Measurements from ENCODE around the gene TUBG2. TPM values are rescaled to one million over a fixed set of nuclear protein-coding genes. Genes with fewer than 3 reads are reported as not detected.

The TUBG2 gene
- total RNA-seq, 1 donor from 2014 or later = 22.1 TPM

DNA sequence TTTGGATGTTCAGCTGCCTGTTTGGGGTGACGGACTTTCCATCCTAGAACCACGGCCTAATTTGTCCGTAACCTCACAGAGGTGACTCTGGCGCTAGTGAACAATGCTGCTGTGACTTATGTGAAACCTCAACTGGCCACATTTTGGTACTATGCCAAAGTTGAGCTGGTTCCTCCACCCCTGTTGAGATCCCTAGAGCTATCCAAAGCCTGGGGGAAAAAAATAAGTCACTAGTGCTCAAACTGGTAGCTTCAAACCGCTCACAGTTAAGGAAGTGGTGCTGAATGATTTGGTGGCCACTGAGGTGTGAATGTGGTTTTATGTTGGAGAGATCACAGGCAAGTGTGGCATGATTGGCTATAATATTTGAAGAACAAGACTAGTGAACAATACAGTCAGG lies 11.3 kb upstream of the TUBG2 start:
- TF ChIP-seq, protein P1, sequence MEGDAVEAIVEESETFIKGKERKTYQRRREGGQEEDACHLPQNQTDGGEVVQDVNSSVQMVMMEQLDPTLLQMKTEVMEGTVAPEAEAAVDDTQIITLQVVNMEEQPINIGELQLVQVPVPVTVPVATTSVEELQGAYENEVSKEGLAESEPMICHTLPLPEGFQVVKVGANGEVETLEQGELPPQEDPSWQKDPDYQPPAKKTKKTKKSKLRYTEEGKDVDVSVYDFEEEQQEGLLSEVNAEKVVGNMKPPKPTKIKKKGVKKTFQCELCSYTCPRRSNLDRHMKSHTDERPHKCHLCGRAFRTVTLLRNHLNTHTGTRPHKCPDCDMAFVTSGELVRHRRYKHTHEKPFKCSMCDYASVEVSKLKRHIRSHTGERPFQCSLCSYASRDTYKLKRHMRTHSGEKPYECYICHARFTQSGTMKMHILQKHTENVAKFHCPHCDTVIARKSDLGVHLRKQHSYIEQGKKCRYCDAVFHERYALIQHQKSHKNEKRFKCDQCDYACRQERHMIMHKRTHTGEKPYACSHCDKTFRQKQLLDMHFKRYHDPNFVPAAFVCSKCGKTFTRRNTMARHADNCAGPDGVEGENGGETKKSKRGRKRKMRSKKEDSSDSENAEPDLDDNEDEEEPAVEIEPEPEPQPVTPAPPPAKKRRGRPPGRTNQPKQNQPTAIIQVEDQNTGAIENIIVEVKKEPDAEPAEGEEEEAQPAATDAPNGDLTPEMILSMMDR (IDR thresholded peaks at IDR 0.05; ENCODE audit: partially characterized antibody, unreplicated experiment) = no peak
- no peak overlapping the region for H3K4me3 Mint-ChIP-seq (ENCODE audit: unreplicated experiment)
- peaks cover 2% of the 10 kb centered on the region for H3K27me3 Mint-ChIP-seq (ENCODE audit: unreplicated experiment)
- DNase-seq = no peak
- H3K9me3 Mint-ChIP-seq (ENCODE audit: unreplicated experiment) = no peaks in the 10 kb centered on the region
- peaks cover 1% of the 10 kb centered on the region for H3K4me1 Mint-ChIP-seq (ENCODE audit: low read depth, unreplicated experiment)
- no peak overlapping the region for H3K27ac Mint-ChIP-seq (ENCODE audit: unreplicated experiment)
- H3K36me3 Mint-ChIP-seq (ENCODE audit: unreplicated experiment) = no peaks in the 10 kb centered on the region

DNA sequence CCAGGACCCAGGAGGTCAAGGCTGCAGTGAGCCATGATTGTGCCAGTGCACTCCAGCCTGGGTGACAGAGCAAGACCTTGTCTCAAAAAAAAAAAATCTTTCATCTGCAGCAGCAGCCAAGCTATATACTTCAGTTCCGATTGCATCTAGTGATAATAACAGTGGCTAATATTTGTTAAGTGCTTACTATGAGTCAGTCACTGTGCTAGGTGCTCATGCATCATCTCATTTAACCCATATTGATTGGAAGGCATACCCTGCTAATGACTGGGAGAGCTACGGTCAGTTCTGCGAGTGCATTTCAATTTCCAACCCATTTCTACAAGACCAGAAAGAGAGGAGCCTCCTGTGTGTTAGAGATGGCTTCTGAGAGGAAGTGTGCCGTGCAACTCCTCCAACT lies 7.7 kb upstream of the TUBG2 start:
- H3K4me1 Mint-ChIP-seq (ENCODE audit: low read depth, unreplicated experiment) = peaks cover 7% of the 10 kb centered on the region
- no peak overlapping the region for H3K27ac Mint-ChIP-seq (ENCODE audit: unreplicated experiment)
- H3K27me3 Mint-ChIP-seq (ENCODE audit: unreplicated experiment) = peaks cover 8% of the 10 kb centered on the region
- no peaks in the 10 kb centered on the region for H3K9me3 Mint-ChIP-seq (ENCODE audit: unreplicated experiment)
- no peaks in the 10 kb centered on the region for H3K36me3 Mint-ChIP-seq (ENCODE audit: unreplicated experiment)
- TF ChIP-seq, protein P1 (IDR thresholded peaks at IDR 0.05; ENCODE audit: partially characterized antibody, unreplicated experiment) = no peak
- DNase-seq = no peak
- no peak overlapping the region for H3K4me3 Mint-ChIP-seq (ENCODE audit: unreplicated experiment)

DNA sequence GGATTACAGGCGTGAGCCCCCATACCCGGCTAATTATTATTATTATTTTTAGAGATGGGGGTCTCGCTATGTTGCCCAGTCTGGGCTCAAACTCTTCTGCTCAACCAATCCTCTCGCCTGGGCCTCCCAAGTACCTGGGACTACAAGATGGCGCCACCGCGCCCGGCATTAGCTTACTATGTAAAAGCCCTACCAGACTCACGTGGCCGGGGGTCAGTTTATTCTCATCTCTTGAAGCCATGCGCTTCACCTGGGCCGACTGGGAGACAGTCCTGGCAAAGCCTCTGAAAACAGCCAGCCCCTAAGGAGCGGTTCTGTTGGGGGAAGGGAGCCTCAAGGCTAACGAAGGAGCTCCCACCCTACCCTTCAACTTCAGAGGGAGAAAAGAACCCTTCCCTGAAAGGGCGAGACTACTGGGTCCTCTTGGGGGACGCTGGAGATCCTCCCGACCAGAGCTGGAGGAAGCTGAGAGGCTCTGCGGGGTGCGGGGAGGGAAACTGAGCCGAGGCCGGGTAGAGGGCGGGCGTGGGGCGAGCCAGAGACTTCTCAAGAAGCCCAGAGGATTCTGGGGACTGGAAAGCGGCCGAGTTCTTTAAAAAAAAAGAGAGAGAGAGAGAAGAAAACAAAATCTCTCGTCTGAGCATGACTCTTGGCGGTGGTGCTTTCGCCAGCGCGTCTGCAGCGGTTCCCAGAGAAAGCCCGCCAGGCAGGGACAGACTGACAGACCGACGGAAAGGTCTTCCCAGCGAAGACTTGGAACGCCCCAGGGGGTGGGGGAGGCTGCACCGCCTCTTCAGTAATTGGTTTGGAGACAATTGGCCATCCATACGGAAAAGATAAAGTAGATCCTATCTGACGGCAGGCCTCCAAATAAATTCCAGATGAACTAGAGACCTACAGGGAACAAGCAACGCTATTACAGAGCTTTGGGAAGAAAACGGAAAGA lies 5.6 kb upstream of the TUBG2 start:
- DNase-seq = no peak
- H3K27me3 Mint-ChIP-seq (ENCODE audit: unreplicated experiment) = peaks cover 6% of the 10 kb centered on the region
- no peaks in the 10 kb centered on the region for H3K36me3 Mint-ChIP-seq (ENCODE audit: unreplicated experiment)
- no peak overlapping the region for H3K27ac Mint-ChIP-seq (ENCODE audit: unreplicated experiment)
- H3K9me3 Mint-ChIP-seq (ENCODE audit: unreplicated experiment) = no peaks in the 10 kb centered on the region
- TF ChIP-seq, protein P1 (IDR thresholded peaks at IDR 0.05; ENCODE audit: partially characterized antibody, unreplicated experiment) = no peak
- peaks cover 7% of the 10 kb centered on the region for H3K4me1 Mint-ChIP-seq (ENCODE audit: low read depth, unreplicated experiment)
- peak overlapping the region; percentile 26 for H3K4me3 Mint-ChIP-seq (ENCODE audit: unreplicated experiment)

DNA sequence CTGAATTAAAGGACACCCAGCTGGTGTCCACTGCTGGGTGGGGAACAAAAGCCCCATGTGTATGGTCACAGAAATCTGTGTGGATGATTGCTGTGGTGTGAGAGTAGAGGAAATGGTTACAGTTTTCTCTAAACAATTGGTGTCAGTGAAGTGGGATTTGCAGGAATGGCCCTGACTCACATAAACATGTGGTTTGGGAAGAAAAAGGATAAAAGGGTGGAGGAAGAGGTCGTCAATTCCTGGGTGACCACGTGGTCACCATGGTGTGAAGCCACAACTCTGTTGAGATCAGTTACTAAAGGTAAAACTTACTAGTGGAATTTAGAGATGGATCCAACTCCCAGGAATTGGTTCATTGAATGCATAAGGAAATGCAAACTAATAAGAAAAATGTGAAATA lies 3.6 kb upstream of the TUBG2 start:
- H3K9me3 Mint-ChIP-seq (ENCODE audit: unreplicated experiment) = no peaks in the 10 kb centered on the region
- H3K4me1 Mint-ChIP-seq (ENCODE audit: low read depth, unreplicated experiment) = peaks cover 7% of the 10 kb centered on the region
- TF ChIP-seq, protein P1 (IDR thresholded peaks at IDR 0.05; ENCODE audit: partially characterized antibody, unreplicated experiment) = no peak
- peaks cover 5% of the 10 kb centered on the region for H3K27me3 Mint-ChIP-seq (ENCODE audit: unreplicated experiment)
- H3K36me3 Mint-ChIP-seq (ENCODE audit: unreplicated experiment) = no peaks in the 10 kb centered on the region
- no peak for DNase-seq
- no peak overlapping the region for H3K4me3 Mint-ChIP-seq (ENCODE audit: unreplicated experiment)
- H3K27ac Mint-ChIP-seq (ENCODE audit: unreplicated experiment) = no peak overlapping the region
